GM21423 (cell line): ENCODE data around the gene MGAT5.

Source experiments
- ATAC-seq: cut with Tn5 transposase; IDR thresholded peaks from one replicate; pipeline ENCODE4 v1.9.1; 2021; ENCODE audit warnings: mild to moderate bottlenecking, moderate library complexity; ENCODE audit not compliant: unreplicated experiment

MGAT5 gene

GRCh38 chr2:134331081-134331480, 77.2 kb downstream of the MGAT5 start:
- ATAC-seq: no peak

- ATAC-seq: no peak
These were observed 79.8 kb downstream of the MGAT5 start for GRCh38 chr2:134333646-134334189.

- no peak for ATAC-seq
These were observed 80.9 kb downstream of the MGAT5 start for GRCh38 chr2:134334542-134335353.

- ATAC-seq: no peak
These were observed 81.7 kb downstream of the MGAT5 start for GRCh38 chr2:134335601-134336000.

GRCh38 chr2:134336352-134336751, 82.5 kb downstream of the MGAT5 start:
- peak; percentile 89 for ATAC-seq

- no peak for ATAC-seq
These were observed 83.0 kb downstream of the MGAT5 start for GRCh38 chr2:134336921-134337320.

- ATAC-seq: no peak
These were observed 83.8 kb downstream of the MGAT5 start for GRCh38 chr2:134337631-134338030.

- no peak for ATAC-seq
These were observed 84.3 kb downstream of the MGAT5 start for GRCh38 chr2:134338208-134338607.

- no peak for ATAC-seq
These were observed 87.6 kb downstream of the MGAT5 start for GRCh38 chr2:134341476-134341875.

GRCh38 chr2:134344954-134345697, 91.3 kb downstream of the MGAT5 start:
- no peak for ATAC-seq

- ATAC-seq: no peak
These were observed 92.3 kb downstream of the MGAT5 start for GRCh38 chr2:134346141-134346540.

GRCh38 chr2:134347756-134348155, 93.9 kb downstream of the MGAT5 start:
- no peak for ATAC-seq

- ATAC-seq: no peak
These were observed 94.4 kb downstream of the MGAT5 start for GRCh38 chr2:134348239-134348638.

- no peak for ATAC-seq
These were observed 94.9 kb downstream of the MGAT5 start for GRCh38 chr2:134348760-134349159.

GRCh38 chr2:134351016-134351415, 97.1 kb downstream of the MGAT5 start:
- ATAC-seq: no peak

- ATAC-seq: no peak
These were observed 98.0 kb downstream of the MGAT5 start for GRCh38 chr2:134351899-134352298.

- peak; percentile 53 for ATAC-seq
These were observed 99.0 kb downstream of the MGAT5 start for GRCh38 chr2:134352844-134353243.

- ATAC-seq: no peak
These were observed 100.7 kb downstream of the MGAT5 start for GRCh38 chr2:134354611-134355010.

- no peak for ATAC-seq
These were observed 103.9 kb downstream of the MGAT5 start for GRCh38 chr2:134357814-134358213.

GRCh38 chr2:134359367-134360081, 105.7 kb downstream of the MGAT5 start:
- no peak for ATAC-seq

GRCh38 chr2:134360745-134361487, 107.0 kb downstream of the MGAT5 start:
- no peak for ATAC-seq
